MCF 10A (cell line): ENCODE results near the gene UGGT2. TPM values are rescaled to one million over a fixed set of nuclear protein-coding genes. Genes with fewer than 3 reads are reported as not detected.

ENCODE experiments used
- BruUV-seq: library from RNA; stranded (reverse); fragments of 400-500 nt; replicated peaks from 2 replicates; lab custom pipeline; 2021; lab: Mats Ljungman, UMichigan
- CTCF ChIA-PET: fragments of 300-600 bp; sonication (Branson Sonifier 250); formaldehyde crosslinking; extraction: SDS; loops from one replicate; lab custom pipeline; 2021; ENCODE audit warnings: antibody characterized with exemption, inconsistent platforms; lab: Yijun Ruan, JAX
- POLR2A ChIA-PET: fragments of 300-600, 350-650 bp; sonication (Branson Sonifier 250); formaldehyde crosslinking; extraction: SDS; loops from one replicate; lab custom pipeline; 2020; ENCODE audit warnings: antibody characterized with exemption, inconsistent platforms; lab: Yijun Ruan, JAX
- DNase-seq: peaks from one replicate; pipeline ENCODE4 v3.0.0-alpha.2; 2018; ENCODE audit not compliant: unreplicated experiment
- H3K27ac Mint-ChIP-seq: one replicate; pipeline ENCODE4 v1.8.0; 2022; ENCODE audit warnings: mild to moderate bottlenecking, low read depth, mixed read lengths; ENCODE audit not compliant: unreplicated experiment
- H3K27me3 Mint-ChIP-seq: one replicate; pipeline ENCODE4 v1.8.0; 2022; ENCODE audit warnings: mixed read lengths; ENCODE audit not compliant: insufficient read depth, unreplicated experiment
- H3K36me3 Mint-ChIP-seq: one replicate; pipeline ENCODE4 v1.8.0; 2022; ENCODE audit warnings: mild to moderate bottlenecking, moderate library complexity, mixed read lengths; ENCODE audit not compliant: insufficient read depth, unreplicated experiment
- H3K4me1 Mint-ChIP-seq: one replicate; pipeline ENCODE4 v1.8.0; 2022; ENCODE audit warnings: mixed read lengths; ENCODE audit not compliant: insufficient read depth, unreplicated experiment
- H3K4me3 Mint-ChIP-seq: one replicate; pipeline ENCODE4 v1.8.0; 2022; ENCODE audit warnings: mild to moderate bottlenecking, moderate library complexity, mixed read lengths; ENCODE audit not compliant: unreplicated experiment
- H3K9me3 Mint-ChIP-seq: one replicate; pipeline ENCODE4 v1.8.0; 2022; ENCODE audit warnings: mixed read lengths; ENCODE audit not compliant: unreplicated experiment
- CTCF ChIP-seq: fragments of 200-600 bp; IDR thresholded peaks from one replicate; pipeline ENCODE4 v1.8.0; 2022; ENCODE audit warnings: antibody characterized with exemption, mild to moderate bottlenecking; ENCODE audit not compliant: unreplicated experiment
- intact Hi-C: fragments of 100-400 bp; cut with micrococcal nuclease; formaldehyde crosslinking; loops from 2 replicates; pipeline ENCODE4 v1.14.1; 2022
- total RNA-seq: library from RNA; stranded (reverse); gene quantifications from 2 replicates; pipeline ENCODE4 v1.2.3, GENCODE V29; 2022

UGGT2 gene
- total RNA-seq, 1 experiment from 2014 or later = 54.0 TPM

DNA sequence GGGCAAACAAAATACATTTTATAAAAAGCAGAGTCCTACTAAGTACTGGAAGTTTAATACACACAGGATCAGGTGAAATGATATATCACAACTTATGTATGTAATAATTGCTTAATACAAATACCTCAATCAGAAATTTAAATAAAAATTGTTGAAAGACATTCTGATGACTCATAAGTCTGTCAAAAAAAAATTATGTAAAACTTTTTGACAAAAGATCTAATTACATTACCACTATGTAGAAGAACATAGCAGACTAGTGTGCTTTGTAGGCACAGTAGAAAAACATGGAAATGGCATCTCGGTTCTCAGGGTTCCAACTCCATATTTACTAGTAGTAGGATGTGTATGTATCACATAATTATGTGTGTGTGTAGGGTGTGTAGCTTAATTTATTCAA lies 220.1 kb downstream of the UGGT2 start:
- peak; percentile 28 for DNase-seq
- CTCF ChIA-PET = interaction anchor here (0.7 to 8.1 kb wide), 83 partner anchors 10 to 1915 kb away, joined by 3 to 265 read pairs (median 6); partner anchors contain the start of genes DNAJC3 and DZIP1
- peaks cover 19% of the 10 kb centered on the region for H3K4me1 Mint-ChIP-seq
- H3K27me3 Mint-ChIP-seq = no peaks in the 10 kb centered on the region
- no peak for TF ChIP-seq CTCF
- intact Hi-C loops = loop anchor here (5.0 kb wide), 2 partner anchors 156 to 426 kb away; partner anchors contain the start of gene DNAJC3
- H3K9me3 Mint-ChIP-seq = peaks cover 5% of the 10 kb centered on the region
- H3K27ac Mint-ChIP-seq = peak overlapping the region; percentile 42
- H3K36me3 Mint-ChIP-seq = peaks cover 13% of the 10 kb centered on the region
- BruUV-seq = no TSS peak
- POLR2A ChIA-PET = interaction anchor here (0.6 to 2.7 kb wide), 9 partner anchors 14 to 341 kb away, joined by 3 to 19 read pairs (median 4); partner anchors contain the start of genes DNAJC3 and UGGT2
- no peak overlapping the region for H3K4me3 Mint-ChIP-seq

GRCh38 chr13:95822303-95822702 lies 230.9 kb downstream of the UGGT2 start:
- no peak overlapping the region for H3K4me3 Mint-ChIP-seq
- peaks cover 20% of the 10 kb centered on the region for H3K36me3 Mint-ChIP-seq
- no peaks in the 10 kb centered on the region for H3K9me3 Mint-ChIP-seq
- BruUV-seq = no TSS peak
- ChIA-PET POLR2A (interaction anchor here (1.6 kb wide), 1 partner anchor 64 kb away, joined by 3 read pairs; no protein-coding TSS in a partner anchor), CTCF (interaction anchor here (0.5 to 4.7 kb wide), 7 partner anchors 12 to 354 kb away, joined by 3 to 59 read pairs (median 6); no protein-coding TSS in a partner anchor)
- H3K4me1 Mint-ChIP-seq = no peaks in the 10 kb centered on the region
- DNase-seq = no peak
- no peak for TF ChIP-seq CTCF
- intact Hi-C loops = no loop called here
- H3K27me3 Mint-ChIP-seq = no peaks in the 10 kb centered on the region
- H3K27ac Mint-ChIP-seq = no peak overlapping the region

DNA sequence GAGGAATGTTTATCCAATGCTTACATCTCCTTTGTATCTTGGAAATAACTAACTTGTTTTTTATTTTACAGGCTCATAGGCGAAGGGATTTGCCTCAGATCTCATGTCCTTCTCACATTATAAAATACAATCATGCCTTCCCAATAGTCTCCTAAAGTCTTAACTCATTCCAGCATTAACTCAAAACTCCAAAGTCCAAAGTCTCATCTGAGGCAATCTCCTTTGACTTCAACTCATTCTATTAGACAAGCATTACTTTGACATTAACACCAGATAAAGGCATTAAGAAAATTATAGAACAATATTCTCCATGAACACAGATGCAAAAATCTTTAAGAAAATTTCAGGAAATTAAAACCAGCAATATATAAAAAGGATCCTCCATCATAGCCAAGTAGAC lies 238.7 kb downstream of the UGGT2 start:
- Mint-ChIP-seq H3K9me3 (peaks cover 14% of the 10 kb centered on the region), H3K4me3 (no peak overlapping the region), H3K27ac (no peak overlapping the region), H3K4me1 (no peaks in the 10 kb centered on the region), H3K36me3 (peaks cover 13% of the 10 kb centered on the region), H3K27me3 (no peaks in the 10 kb centered on the region)
- BruUV-seq = no TSS peak
- no peak for DNase-seq
- intact Hi-C loops = no loop called here
- ChIA-PET POLR2A (no interaction called here), CTCF (interaction anchor here (2.4 kb wide), 1 partner anchor 19 kb away, joined by 15 read pairs; no protein-coding TSS in a partner anchor)
- no peak for TF ChIP-seq CTCF

GRCh38 chr13:95813139-95813538 lies 240.1 kb downstream of the UGGT2 start:
- ChIA-PET CTCF (interaction anchor here (0.5 to 2.4 kb wide), 6 partner anchors 11 to 299 kb away, joined by 3 to 15 read pairs (median 4); no protein-coding TSS in a partner anchor), POLR2A (no interaction called here)
- Mint-ChIP-seq H3K27me3 (no peaks in the 10 kb centered on the region), H3K9me3 (peaks cover 18% of the 10 kb centered on the region), H3K4me1 (no peaks in the 10 kb centered on the region), H3K36me3 (peaks cover 22% of the 10 kb centered on the region), H3K4me3 (no peak overlapping the region), H3K27ac (no peak overlapping the region)
- TF ChIP-seq CTCF = no peak
- DNase-seq = no peak
- intact Hi-C loops = no loop called here
- no TSS peak for BruUV-seq
